Activated B cell treated with CpG ODN at 0.5 μM for 24 hours (primary cell): ENCODE data around the gene KLK8. TPM values are rescaled to one million over a fixed set of nuclear protein-coding genes. Genes with fewer than 3 reads are reported as not detected.

Experiments used
- ATAC-seq: fragments of 200-7000 bp; cut with Tn5 transposase; one replicate; pipeline ENCODE4 v1.10.0; 2021; ENCODE audit warnings: low read depth, mild to moderate bottlenecking, moderate library complexity
- CTCF ChIA-PET: fragments of 350-600 bp; sonication (Branson Sonifier 250); formaldehyde crosslinking; loops from one replicate; lab custom pipeline; 2021; ENCODE audit warnings: antibody characterized with exemption; lab: Charles Lee
- POLR2A ChIA-PET: fragments of 350-600 bp; sonication (Branson Sonifier 250); formaldehyde crosslinking; loops from one replicate; lab custom pipeline; 2021; ENCODE audit warnings: antibody characterized with exemption; lab: Charles Lee
- DNase-seq: peaks from one replicate; pipeline ENCODE4 v3.0.0; 2022
- H3K27ac Mint-ChIP-seq: one replicate; pipeline ENCODE4 v1.8.0; 2020; ENCODE audit warnings: mixed read lengths
- H3K27me3 Mint-ChIP-seq: one replicate; pipeline ENCODE4 v1.8.0; 2021; ENCODE audit warnings: mixed read lengths
- H3K36me3 Mint-ChIP-seq: one replicate; pipeline ENCODE4 v1.8.0; 2021; ENCODE audit warnings: low read depth, mixed read lengths
- H3K4me1 Mint-ChIP-seq: one replicate; pipeline ENCODE4 v1.8.0; 2021; ENCODE audit warnings: mixed read lengths
- H3K4me3 Mint-ChIP-seq: one replicate; pipeline ENCODE4 v1.8.0; 2020; ENCODE audit warnings: mild to moderate bottlenecking, mixed read lengths
- H3K9me3 Mint-ChIP-seq: one replicate; pipeline ENCODE4 v1.8.0; 2020; ENCODE audit warnings: mixed read lengths
- intact Hi-C: fragments of 100-400 bp; cut with micrococcal nuclease; formaldehyde crosslinking; loops from one replicate; pipeline ENCODE4 v1.15.1; 2024
- total RNA-seq: library from RNA; stranded (reverse); gene quantifications from 2 replicates; pipeline ENCODE4 v1.2.3, GENCODE V29; 2022
- TF ChIP-seq, protein P1 (sequence below): fragments of 200-600 bp; IDR thresholded peaks from one replicate; pipeline ENCODE4 v1.8.0; 2022; ENCODE audit warnings: antibody characterized with exemption, mild to moderate bottlenecking

KLK8 gene
- total RNA-seq, 1 donor from 2014 or later = not detected

DNA sequence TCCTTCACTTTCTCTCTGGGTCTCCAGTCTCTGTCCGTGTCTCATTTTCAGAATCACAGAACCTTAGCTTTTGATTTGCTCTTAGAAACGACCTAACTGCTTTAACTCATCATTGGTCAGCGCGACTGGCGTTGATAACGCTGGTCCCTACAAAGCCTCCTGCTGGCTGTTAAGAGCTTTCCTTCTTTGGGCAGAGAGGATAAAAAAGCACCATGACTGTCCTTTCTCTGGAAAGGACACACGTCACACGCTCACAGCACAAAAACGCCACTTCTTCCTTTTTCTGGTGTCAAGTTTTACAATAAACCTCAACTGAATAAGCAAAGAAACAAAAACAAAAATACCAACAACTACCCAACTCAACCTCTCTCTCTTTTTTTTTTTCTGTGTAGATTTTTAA is 35.1 kb upstream of the KLK8 start:
- DNase-seq = no peak
- intact Hi-C loops = no loop called here
- Mint-ChIP-seq H3K27me3 (peaks cover 14% of the 10 kb centered on the region), H3K36me3 (no peaks in the 10 kb centered on the region), H3K9me3 (no peaks in the 10 kb centered on the region), H3K27ac (no peak overlapping the region), H3K4me3 (no peak overlapping the region), H3K4me1 (no peaks in the 10 kb centered on the region)
- CTCF ChIA-PET = no interaction called here
- POLR2A ChIA-PET = no interaction called here
- TF ChIP-seq, protein P1, sequence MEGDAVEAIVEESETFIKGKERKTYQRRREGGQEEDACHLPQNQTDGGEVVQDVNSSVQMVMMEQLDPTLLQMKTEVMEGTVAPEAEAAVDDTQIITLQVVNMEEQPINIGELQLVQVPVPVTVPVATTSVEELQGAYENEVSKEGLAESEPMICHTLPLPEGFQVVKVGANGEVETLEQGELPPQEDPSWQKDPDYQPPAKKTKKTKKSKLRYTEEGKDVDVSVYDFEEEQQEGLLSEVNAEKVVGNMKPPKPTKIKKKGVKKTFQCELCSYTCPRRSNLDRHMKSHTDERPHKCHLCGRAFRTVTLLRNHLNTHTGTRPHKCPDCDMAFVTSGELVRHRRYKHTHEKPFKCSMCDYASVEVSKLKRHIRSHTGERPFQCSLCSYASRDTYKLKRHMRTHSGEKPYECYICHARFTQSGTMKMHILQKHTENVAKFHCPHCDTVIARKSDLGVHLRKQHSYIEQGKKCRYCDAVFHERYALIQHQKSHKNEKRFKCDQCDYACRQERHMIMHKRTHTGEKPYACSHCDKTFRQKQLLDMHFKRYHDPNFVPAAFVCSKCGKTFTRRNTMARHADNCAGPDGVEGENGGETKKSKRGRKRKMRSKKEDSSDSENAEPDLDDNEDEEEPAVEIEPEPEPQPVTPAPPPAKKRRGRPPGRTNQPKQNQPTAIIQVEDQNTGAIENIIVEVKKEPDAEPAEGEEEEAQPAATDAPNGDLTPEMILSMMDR = no peak
- ATAC-seq = no peak

DNA sequence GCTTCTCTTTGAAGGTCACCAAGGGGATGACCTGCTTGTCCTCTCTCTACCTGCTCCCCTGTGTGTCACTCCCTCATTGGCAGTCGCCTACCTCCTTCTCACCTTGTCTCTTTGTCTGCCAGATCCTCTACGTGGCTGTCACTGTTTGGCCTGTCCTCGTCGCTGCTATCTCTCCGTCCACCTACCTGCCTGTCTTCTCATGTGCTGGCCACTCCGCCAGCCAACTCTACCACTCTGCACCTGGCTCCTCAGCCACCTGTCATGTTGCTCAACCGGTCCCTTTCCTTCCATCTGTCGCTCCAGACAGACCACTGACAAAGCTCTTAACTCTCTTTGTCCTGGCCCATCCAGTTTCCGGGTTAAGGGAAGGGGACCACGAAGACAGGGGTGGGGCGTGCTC is 33.3 kb upstream of the KLK8 start, which contains the start of gene KLK12:
Gene KLK12 (minus strand): TSS at position 299 of the 400 bp plus-strand sequence. CDS start 381 bp downstream, outside the sequence.
- Mint-ChIP-seq H3K36me3 (no peaks in the 10 kb centered on the region), H3K9me3 (no peaks in the 10 kb centered on the region), H3K27me3 (peaks cover 21% of the 10 kb centered on the region), H3K4me1 (no peaks in the 10 kb centered on the region), H3K27ac (no peak within 1 kb of the TSS), H3K4me3 (no peak within 1 kb of the TSS)
- ChIA-PET POLR2A (no interaction called here), CTCF (no interaction called here)
- intact Hi-C loops = no loop called here
- no peak for ATAC-seq
- DNase-seq = no peak
- TF ChIP-seq, protein P1 = no peak

DNA sequence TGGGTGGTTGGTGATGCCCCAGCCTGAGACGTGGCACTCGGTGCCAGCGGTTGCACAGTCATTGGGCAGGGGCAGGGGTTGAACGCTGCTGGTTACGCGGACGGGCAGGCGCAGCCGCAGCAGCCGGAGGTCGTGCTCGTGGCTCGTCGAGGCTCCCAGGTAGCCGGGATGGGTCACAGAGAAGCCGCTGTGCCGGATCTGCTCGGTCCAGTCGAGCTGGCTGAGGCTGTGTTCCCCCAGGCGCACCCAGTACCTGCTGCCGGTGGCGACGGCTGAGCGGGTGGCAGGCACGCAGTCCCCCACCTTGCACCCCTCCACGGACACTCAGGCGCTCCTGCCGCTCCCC is 30.4 kb upstream of the KLK8 start:
- POLR2A ChIA-PET = no interaction called here
- Mint-ChIP-seq H3K4me1 (no peaks in the 10 kb centered on the region), H3K4me3 (no peak overlapping the region), H3K9me3 (no peaks in the 10 kb centered on the region), H3K27ac (no peak overlapping the region), H3K27me3 (peaks cover 28% of the 10 kb centered on the region), H3K36me3 (no peaks in the 10 kb centered on the region)
- DNase-seq = no peak
- no peak for ATAC-seq
- intact Hi-C loops = no loop called here
- CTCF ChIA-PET = no interaction called here
- TF ChIP-seq, protein P1 = no peak

DNA sequence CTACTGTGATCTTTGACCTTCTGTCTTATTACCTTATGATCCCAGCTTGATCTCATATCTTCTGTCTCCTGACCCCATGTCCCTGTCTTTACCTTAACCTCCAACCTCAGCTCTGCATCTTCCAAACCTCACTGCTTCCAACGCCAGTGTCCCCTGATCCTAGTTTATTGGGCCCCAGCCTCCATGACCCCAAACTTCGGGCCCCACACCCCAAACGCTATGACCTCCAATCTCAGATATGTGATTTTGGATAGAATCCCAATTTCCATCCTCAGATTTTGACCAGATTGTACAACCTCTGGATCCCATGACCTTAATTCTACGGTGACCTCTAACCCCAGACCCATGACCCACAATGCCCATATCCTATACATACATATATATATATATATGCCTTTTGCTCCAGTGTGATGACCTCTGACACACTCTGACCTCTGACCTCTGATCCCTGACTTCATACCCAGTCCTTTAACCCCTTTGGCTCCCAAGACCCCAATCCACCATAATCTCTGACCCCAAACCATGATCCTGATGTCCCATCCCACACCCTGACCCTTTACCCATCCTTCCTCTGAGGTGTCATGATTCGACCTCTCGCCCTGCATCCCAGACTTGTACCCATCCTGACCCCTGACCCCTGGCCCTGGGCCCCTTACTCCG is 29.9 kb upstream of the KLK8 start:
- no peaks in the 10 kb centered on the region for H3K36me3 Mint-ChIP-seq
- ChIA-PET POLR2A (no interaction called here), CTCF (no interaction called here)
- TF ChIP-seq, protein P1 = no peak
- no peak for ATAC-seq
- no peak overlapping the region for H3K4me3 Mint-ChIP-seq
- intact Hi-C loops = no loop called here
- no peaks in the 10 kb centered on the region for H3K4me1 Mint-ChIP-seq
- H3K9me3 Mint-ChIP-seq = no peaks in the 10 kb centered on the region
- no peak overlapping the region for H3K27ac Mint-ChIP-seq
- no peak for DNase-seq
- peaks cover 27% of the 10 kb centered on the region for H3K27me3 Mint-ChIP-seq

DNA sequence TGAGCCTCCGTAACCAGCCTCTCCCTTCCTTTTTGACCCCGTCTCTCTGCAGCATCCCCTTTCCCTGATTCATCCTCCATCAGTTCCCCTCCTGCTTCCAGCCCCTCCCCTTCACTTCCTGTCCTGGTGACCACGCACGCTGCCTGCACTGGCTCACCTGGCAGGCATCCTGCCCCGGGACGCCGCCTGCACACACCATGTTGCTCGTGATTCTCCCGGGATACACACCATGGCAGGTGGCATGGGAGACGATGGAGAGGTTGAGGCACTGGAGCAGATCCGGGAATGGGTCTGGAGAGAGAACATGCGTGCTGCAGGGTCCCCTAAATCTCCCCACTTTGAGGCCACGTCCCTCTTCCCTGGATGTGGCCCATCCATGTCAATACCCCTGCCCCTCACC is 29.2 kb upstream of the KLK8 start:
- Mint-ChIP-seq H3K27me3 (peaks cover 27% of the 10 kb centered on the region), H3K4me3 (no peak overlapping the region), H3K27ac (no peak overlapping the region), H3K36me3 (no peaks in the 10 kb centered on the region), H3K9me3 (no peaks in the 10 kb centered on the region), H3K4me1 (no peaks in the 10 kb centered on the region)
- intact Hi-C loops = no loop called here
- CTCF ChIA-PET = no interaction called here
- ATAC-seq = no peak
- TF ChIP-seq, protein P1 = no peak
- DNase-seq = no peak
- POLR2A ChIA-PET = no interaction called here
